ENCODE measurements around the gene B3GALT4. TPM values are rescaled to one million over a fixed set of nuclear protein-coding genes. Genes with fewer than 3 reads are reported as not detected.

Gene B3GALT4
- total and polyA plus RNA-seq, 2 of the 13 experiments (the other 11 are each of a cell fraction or from before 2014, with no cell fraction given), result 0.04 to 0.27 TPM

- TF ChIP-seq PLSCR1 (CRISPR knock-in tag; IDR thresholded peaks at IDR 0.05; ENCODE audit: borderline replicate concordance), result no peak
- no peak for TF ChIP-seq SKIL (CRISPR knock-in tag; IDR thresholded peaks at IDR 0.05; ENCODE audit: borderline replicate concordance)
- TF ChIP-seq ESRRA (CRISPR knock-in tag; IDR thresholded peaks at IDR 0.05; ENCODE audit: low read depth), result no peak
- TF ChIP-seq CHD4 (IDR thresholded peaks at IDR 0.05; ENCODE audit: borderline replicate concordance, low read length), result peak; percentile 41; the same call in 1 of the 2 replicates
- TF ChIP-seq MAZ (IDR thresholded peaks at IDR 0.05; ENCODE audit: borderline replicate concordance, low read depth, low read length), result no peak
- TF ChIP-seq MAZ (CRISPR knock-in tag; IDR thresholded peaks at IDR 0.05; ENCODE audit: low read depth), result no peak
- no peak for TF ChIP-seq ZSCAN9 (CRISPR knock-in tag; IDR thresholded peaks at IDR 0.05; ENCODE audit: borderline replicate concordance)
- no peak for TF ChIP-seq EEA1 (CRISPR knock-in tag; IDR thresholded peaks at IDR 0.05; ENCODE audit: borderline replicate concordance)
- peak; percentile 97 for TF ChIP-seq ZMYM3 (CRISPR knock-in tag; IDR thresholded peaks at IDR 0.05)
- no peak for TF ChIP-seq ZNF530 (CRISPR knock-in tag; IDR thresholded peaks at IDR 0.05; ENCODE audit: low read depth)
- no peak for TF ChIP-seq NFAT5 (CRISPR knock-in tag; IDR thresholded peaks at IDR 0.05)
- TF ChIP-seq ZNF652 (CRISPR knock-in tag; IDR thresholded peaks at IDR 0.05; ENCODE audit: borderline replicate concordance, low read depth), result no peak
- TF ChIP-seq KLF9 (CRISPR knock-in tag; IDR thresholded peaks at IDR 0.05; ENCODE audit: low read depth), result no peak
- TF ChIP-seq ZNF644 (CRISPR knock-in tag; IDR thresholded peaks at IDR 0.05; ENCODE audit: low read depth), result no peak
- no peak for TF ChIP-seq THAP8 (CRISPR knock-in tag; IDR thresholded peaks at IDR 0.05; ENCODE audit: borderline replicate concordance)
- TF ChIP-seq CCDC6 (CRISPR knock-in tag; IDR thresholded peaks at IDR 0.05), result no peak
- TF ChIP-seq ZNF431 (CRISPR knock-in tag; IDR thresholded peaks at IDR 0.05; ENCODE audit: borderline replicate concordance, low read depth), result no peak
- TF ChIP-seq IRF1 (CRISPR knock-in tag; IDR thresholded peaks at IDR 0.05; ENCODE audit: low read depth), result no peak
These were observed 5.8 kb upstream of the B3GALT4 start (continued) for GRCh38 chr6:33271117-33271467.
